ENCODE data around the gene HADHB.

Gene HADHB

DNA sequence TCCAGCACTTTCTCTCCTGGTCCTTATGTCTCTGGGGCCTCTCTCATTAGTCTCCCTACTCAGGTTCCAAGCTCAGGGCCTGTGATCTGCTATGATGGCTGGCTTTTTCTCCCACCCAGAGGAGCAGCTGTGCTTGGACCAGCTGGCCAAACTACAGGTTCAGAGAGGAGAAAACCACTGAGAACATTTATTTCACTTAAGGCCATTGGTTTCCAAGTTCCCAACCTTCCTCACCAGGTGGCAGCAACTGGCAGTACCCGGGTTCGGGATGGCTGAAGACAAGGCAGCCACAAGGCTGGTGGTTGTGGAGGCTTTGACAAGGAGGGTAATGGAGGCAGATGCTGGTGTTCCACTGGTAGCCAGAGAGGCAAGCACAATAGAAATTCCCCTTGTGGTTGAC is 71.3 kb downstream of the HADHB start:
- Histone ChIP-seq H3K4me3 (replicated peaks; ENCODE audit: insufficient read depth, low read length) (no peak overlapping the region), H3K27me3 (ENCODE audit: insufficient read depth, poor library complexity, severe bottlenecking) (no peaks in the 10 kb centered on the region), H3K27ac (replicated peaks) (no peak overlapping the region)
- peak in 1 of 2 experiments; percentile 69 for DNase-seq (ENCODE audit: low read depth in 1 of 2, low spot score in 1 of 2)
- TF ChIP-seq SPI1 (IDR thresholded peaks at IDR 0.05; ENCODE audit: borderline replicate concordance, low read depth): no peak
- TF ChIP-seq, protein P1, sequence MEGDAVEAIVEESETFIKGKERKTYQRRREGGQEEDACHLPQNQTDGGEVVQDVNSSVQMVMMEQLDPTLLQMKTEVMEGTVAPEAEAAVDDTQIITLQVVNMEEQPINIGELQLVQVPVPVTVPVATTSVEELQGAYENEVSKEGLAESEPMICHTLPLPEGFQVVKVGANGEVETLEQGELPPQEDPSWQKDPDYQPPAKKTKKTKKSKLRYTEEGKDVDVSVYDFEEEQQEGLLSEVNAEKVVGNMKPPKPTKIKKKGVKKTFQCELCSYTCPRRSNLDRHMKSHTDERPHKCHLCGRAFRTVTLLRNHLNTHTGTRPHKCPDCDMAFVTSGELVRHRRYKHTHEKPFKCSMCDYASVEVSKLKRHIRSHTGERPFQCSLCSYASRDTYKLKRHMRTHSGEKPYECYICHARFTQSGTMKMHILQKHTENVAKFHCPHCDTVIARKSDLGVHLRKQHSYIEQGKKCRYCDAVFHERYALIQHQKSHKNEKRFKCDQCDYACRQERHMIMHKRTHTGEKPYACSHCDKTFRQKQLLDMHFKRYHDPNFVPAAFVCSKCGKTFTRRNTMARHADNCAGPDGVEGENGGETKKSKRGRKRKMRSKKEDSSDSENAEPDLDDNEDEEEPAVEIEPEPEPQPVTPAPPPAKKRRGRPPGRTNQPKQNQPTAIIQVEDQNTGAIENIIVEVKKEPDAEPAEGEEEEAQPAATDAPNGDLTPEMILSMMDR (IDR thresholded peaks at IDR 0.05; ENCODE audit: insufficient read depth, low read length): peak; percentile 11

DNA sequence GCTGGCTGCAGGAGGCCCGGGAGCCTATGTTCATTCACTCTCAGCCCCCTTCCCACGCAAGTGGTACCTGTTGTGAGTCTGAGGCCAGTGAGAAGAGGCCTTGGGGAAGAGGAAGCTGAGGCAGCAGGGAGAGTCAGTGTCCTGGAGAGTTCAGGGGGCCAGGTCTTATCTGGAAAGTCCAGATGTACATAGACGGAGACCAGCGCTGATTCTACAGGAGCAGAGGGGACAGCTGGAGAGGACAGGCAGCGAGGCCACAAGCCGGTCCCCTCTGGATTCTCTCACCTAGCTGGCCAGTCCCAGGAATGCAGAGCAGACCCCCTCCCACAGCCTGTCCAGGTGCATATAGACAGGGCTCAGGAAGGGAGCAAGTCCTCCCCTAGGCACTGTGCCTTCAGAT is 72.1 kb downstream of the HADHB start:
- Histone ChIP-seq H3K27me3 (ENCODE audit: insufficient read depth, poor library complexity, severe bottlenecking) (no peaks in the 10 kb centered on the region), H3K4me3 (replicated peaks; ENCODE audit: insufficient read depth, low read length) (no peak overlapping the region), H3K27ac (replicated peaks) (no peak overlapping the region)
- DNase-seq (ENCODE audit: low read depth in 1 of 2, low spot score in 1 of 2): no peak
- no peak for TF ChIP-seq SPI1 (IDR thresholded peaks at IDR 0.05; ENCODE audit: borderline replicate concordance, low read depth)
- TF ChIP-seq POLR2AphosphoS5 (IDR thresholded peaks at IDR 0.05; ENCODE audit: low read depth): no peak
- TF ChIP-seq, protein P2, sequence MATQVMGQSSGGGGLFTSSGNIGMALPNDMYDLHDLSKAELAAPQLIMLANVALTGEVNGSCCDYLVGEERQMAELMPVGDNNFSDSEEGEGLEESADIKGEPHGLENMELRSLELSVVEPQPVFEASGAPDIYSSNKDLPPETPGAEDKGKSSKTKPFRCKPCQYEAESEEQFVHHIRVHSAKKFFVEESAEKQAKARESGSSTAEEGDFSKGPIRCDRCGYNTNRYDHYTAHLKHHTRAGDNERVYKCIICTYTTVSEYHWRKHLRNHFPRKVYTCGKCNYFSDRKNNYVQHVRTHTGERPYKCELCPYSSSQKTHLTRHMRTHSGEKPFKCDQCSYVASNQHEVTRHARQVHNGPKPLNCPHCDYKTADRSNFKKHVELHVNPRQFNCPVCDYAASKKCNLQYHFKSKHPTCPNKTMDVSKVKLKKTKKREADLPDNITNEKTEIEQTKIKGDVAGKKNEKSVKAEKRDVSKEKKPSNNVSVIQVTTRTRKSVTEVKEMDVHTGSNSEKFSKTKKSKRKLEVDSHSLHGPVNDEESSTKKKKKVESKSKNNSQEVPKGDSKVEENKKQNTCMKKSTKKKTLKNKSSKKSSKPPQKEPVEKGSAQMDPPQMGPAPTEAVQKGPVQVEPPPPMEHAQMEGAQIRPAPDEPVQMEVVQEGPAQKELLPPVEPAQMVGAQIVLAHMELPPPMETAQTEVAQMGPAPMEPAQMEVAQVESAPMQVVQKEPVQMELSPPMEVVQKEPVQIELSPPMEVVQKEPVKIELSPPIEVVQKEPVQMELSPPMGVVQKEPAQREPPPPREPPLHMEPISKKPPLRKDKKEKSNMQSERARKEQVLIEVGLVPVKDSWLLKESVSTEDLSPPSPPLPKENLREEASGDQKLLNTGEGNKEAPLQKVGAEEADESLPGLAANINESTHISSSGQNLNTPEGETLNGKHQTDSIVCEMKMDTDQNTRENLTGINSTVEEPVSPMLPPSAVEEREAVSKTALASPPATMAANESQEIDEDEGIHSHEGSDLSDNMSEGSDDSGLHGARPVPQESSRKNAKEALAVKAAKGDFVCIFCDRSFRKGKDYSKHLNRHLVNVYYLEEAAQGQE (IDR thresholded peaks at IDR 0.05; ENCODE audit: insufficient replicate concordance, low read depth): no peak
- TF ChIP-seq, protein P1 (IDR thresholded peaks at IDR 0.05; ENCODE audit: insufficient read depth, low read length): no peak
- TF ChIP-seq GABPA (IDR thresholded peaks at IDR 0.05; ENCODE audit: low read depth): no peak

DNA sequence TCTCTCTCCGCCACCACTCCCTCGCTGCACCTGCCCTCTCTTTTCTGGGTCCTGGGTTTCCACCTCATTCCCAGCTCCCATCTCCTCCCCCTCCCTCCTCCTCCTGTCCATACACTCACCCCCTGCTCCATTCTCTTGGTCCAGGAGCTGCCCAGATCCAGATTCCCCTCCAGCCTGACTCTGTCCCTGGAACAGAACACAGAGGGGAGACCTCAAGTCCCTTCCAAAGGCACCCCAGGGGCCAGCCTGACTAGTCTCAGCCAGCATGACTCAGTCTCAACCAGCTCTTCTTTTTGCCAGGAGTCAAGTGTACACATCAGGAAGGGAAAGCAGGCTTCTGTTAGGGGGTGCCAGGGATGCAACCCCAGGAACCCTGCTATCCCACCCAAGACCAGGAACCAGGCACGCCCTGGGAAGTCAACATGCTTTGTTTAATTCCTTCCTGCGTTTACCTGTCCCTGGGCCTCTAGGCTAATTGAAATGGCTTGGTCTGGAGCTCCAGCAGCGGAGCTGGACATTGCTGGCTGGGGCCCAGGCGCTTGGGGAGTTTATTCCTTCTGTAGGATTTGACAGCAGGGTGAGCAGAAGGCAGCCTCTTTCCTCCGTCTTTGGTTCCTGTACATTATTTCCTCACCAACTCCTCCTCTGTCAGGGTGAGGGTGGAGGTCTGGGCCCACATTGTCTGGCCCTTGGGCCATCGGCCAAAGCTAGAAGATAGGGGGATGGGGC is 72.8 kb downstream of the HADHB start:
- Histone ChIP-seq H3K27ac (replicated peaks) (no peak overlapping the region), H3K4me3 (replicated peaks; ENCODE audit: insufficient read depth, low read length) (no peak overlapping the region), H3K27me3 (ENCODE audit: insufficient read depth, poor library complexity, severe bottlenecking) (no peaks in the 10 kb centered on the region)
- TF ChIP-seq POLR2AphosphoS5 (IDR thresholded peaks at IDR 0.05; ENCODE audit: low read depth) (no peak), GABPA (IDR thresholded peaks at IDR 0.05; ENCODE audit: low read depth) (no peak), SPI1 (IDR thresholded peaks at IDR 0.05; ENCODE audit: borderline replicate concordance, low read depth) (no peak)
- TF ChIP-seq, protein P1 (IDR thresholded peaks at IDR 0.05; ENCODE audit: insufficient read depth, low read length): no peak
- TF ChIP-seq, protein P2 (IDR thresholded peaks at IDR 0.05; ENCODE audit: insufficient replicate concordance, low read depth): no peak
- no peak for DNase-seq (ENCODE audit: low read depth in 1 of 2, low spot score in 1 of 2)

DNA sequence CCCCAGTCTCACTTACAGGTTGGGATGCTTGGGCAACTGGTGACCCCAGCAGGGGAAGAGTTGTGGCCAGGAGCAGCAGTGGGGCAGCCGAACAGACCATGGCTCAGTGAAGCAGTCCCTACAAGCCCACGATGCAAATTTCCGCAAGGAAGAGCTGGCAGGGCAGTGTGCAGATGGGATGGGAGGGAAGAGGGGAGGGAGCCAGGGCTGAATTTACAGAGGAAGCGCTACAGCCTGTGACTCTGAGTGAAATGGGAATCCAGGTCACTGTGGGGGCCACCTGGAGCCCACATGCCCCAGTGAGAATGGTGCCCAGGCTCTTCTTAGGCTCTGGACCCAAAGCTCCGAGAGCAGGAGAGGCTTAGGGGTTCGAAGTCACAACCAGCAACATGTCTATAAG is 74.2 kb downstream of the HADHB start:
- no peak overlapping the region for H3K4me3 ChIP-seq (replicated peaks; ENCODE audit: insufficient read depth, low read length)
- DNase-seq (ENCODE audit: low read depth in 1 of 2, low spot score in 1 of 2): no peak
- TF ChIP-seq GABPA (IDR thresholded peaks at IDR 0.05; ENCODE audit: low read depth) (no peak), SPI1 (IDR thresholded peaks at IDR 0.05; ENCODE audit: borderline replicate concordance, low read depth) (no peak), POLR2AphosphoS5 (IDR thresholded peaks at IDR 0.05; ENCODE audit: low read depth) (no peak)
- TF ChIP-seq, protein P1 (IDR thresholded peaks at IDR 0.05; ENCODE audit: insufficient read depth, low read length): no peak
- TF ChIP-seq, protein P2 (IDR thresholded peaks at IDR 0.05; ENCODE audit: insufficient replicate concordance, low read depth): no peak
- no peak overlapping the region for H3K27ac ChIP-seq (replicated peaks)
- H3K27me3 ChIP-seq (ENCODE audit: insufficient read depth, poor library complexity, severe bottlenecking): no peaks in the 10 kb centered on the region
